ENCODE results near the gene MAP1B. TPM values are rescaled to one million over a fixed set of nuclear protein-coding genes. Genes with fewer than 3 reads are reported as not detected.

MAP1B gene
- polyA plus RNA-seq, 3 donors = 0.02 TPM; not detected in 2

GRCh38 chr5:72210888-72211678 lies 103.8 kb downstream of the MAP1B start:
- no peak overlapping the region for H3K27ac Mint-ChIP-seq
- H3K27me3 Mint-ChIP-seq (ENCODE audit: low read depth in 3 of 3) = peaks cover 0 to 2% (median 2%) of the 10 kb centered on the region in 3 donors
- no peak overlapping the region for H3K4me3 Mint-ChIP-seq
- Histone ChIP-seq H3K4me3 (replicated peaks in 1 of 3; ENCODE audit: low read depth in 2 of 3, low read length in 3 of 3) (no peak overlapping the region), H3K4me2 (replicated peaks; ENCODE audit: extremely low read depth, low read length, poor library complexity, severe bottlenecking) (no peak overlapping the region), H3K9me3 (replicated peaks in 1 of 2; ENCODE audit: control insufficient read depth in 1 of 2, insufficient read depth in 1 of 2, low read length in 2 of 2) (no peaks in the 10 kb centered on the region), H4K20me1 (ENCODE audit: insufficient read depth, low read length) (no peaks in the 10 kb centered on the region), H3K9ac (ENCODE audit: insufficient read depth, low read length, poor library complexity, severe bottlenecking) (no peak overlapping the region), H3K27me3 (ENCODE audit: control insufficient read depth in 2 of 2, insufficient read depth in 2 of 2, low read length in 2 of 2) (no peaks in the 10 kb centered on the region), H3K36me3 (replicated peaks in 1 of 2; ENCODE audit: control insufficient read depth in 1 of 2, insufficient read depth in 2 of 2, low read length in 2 of 2) (no peaks in the 10 kb centered on the region), H3K4me1 (ENCODE audit: control insufficient read depth in 1 of 2, insufficient read depth in 2 of 2, low read length in 2 of 2) (no peaks in the 10 kb centered on the region), H3K27ac (ENCODE audit: low read depth in 1 of 2, low read length in 2 of 2) (no peak overlapping the region), H3K79me2 (ENCODE audit: insufficient read depth, low read length) (no peaks in the 10 kb centered on the region), H2AFZ (ENCODE audit: insufficient read depth, low read depth, low read length, poor library complexity, severe bottlenecking) (no peak overlapping the region)
- intact Hi-C loops (cut with micrococcal nuclease) = no loop called here
- DNase-seq = no peak
- 87% methylated on average over 3 of the region's 6 CpGs for WGBS (ENCODE audit: insufficient coverage)
- TF ChIP-seq CTCF (IDR thresholded peaks at IDR 0.05) = no peak
- H3K36me3 Mint-ChIP-seq = no peaks in the 10 kb centered on the region
- H3K9me3 Mint-ChIP-seq = no peaks in the 10 kb centered on the region
- H3K4me1 Mint-ChIP-seq = no peaks in the 10 kb centered on the region

GRCh38 chr5:72212171-72212570 lies 104.9 kb downstream of the MAP1B start:
- Histone ChIP-seq H3K4me3 (replicated peaks in 1 of 3; ENCODE audit: low read depth in 2 of 3, low read length in 3 of 3) (no peak overlapping the region), H3K4me1 (ENCODE audit: control insufficient read depth in 1 of 2, insufficient read depth in 2 of 2, low read length in 2 of 2) (no peaks in the 10 kb centered on the region), H2AFZ (ENCODE audit: insufficient read depth, low read depth, low read length, poor library complexity, severe bottlenecking) (no peak overlapping the region), H3K4me2 (replicated peaks; ENCODE audit: extremely low read depth, low read length, poor library complexity, severe bottlenecking) (no peak overlapping the region), H3K9me3 (replicated peaks in 1 of 2; ENCODE audit: control insufficient read depth in 1 of 2, insufficient read depth in 1 of 2, low read length in 2 of 2) (no peaks in the 10 kb centered on the region), H3K79me2 (ENCODE audit: insufficient read depth, low read length) (no peaks in the 10 kb centered on the region), H3K27me3 (ENCODE audit: control insufficient read depth in 2 of 2, insufficient read depth in 2 of 2, low read length in 2 of 2) (no peaks in the 10 kb centered on the region), H3K27ac (ENCODE audit: low read depth in 1 of 2, low read length in 2 of 2) (no peak overlapping the region), H4K20me1 (ENCODE audit: insufficient read depth, low read length) (no peaks in the 10 kb centered on the region), H3K36me3 (replicated peaks in 1 of 2; ENCODE audit: control insufficient read depth in 1 of 2, insufficient read depth in 2 of 2, low read length in 2 of 2) (peaks cover 0 to 3% of the 10 kb centered on the region in 2 donors), H3K9ac (ENCODE audit: insufficient read depth, low read length, poor library complexity, severe bottlenecking) (no peak overlapping the region)
- Mint-ChIP-seq H3K27ac (no peak overlapping the region), H3K4me3 (no peak overlapping the region), H3K4me1 (no peaks in the 10 kb centered on the region), H3K36me3 (peaks cover 7% of the 10 kb centered on the region in 2 donors), H3K9me3 (no peaks in the 10 kb centered on the region), H3K27me3 (ENCODE audit: low read depth in 3 of 3) (peaks cover 0 to 2% (median 2%) of the 10 kb centered on the region in 3 donors)
- TF ChIP-seq CTCF (IDR thresholded peaks at IDR 0.05) = no peak
- 88% methylated on average over 2 of the region's 2 CpGs for WGBS (ENCODE audit: insufficient coverage)
- no peak for DNase-seq
- intact Hi-C loops (cut with micrococcal nuclease) = no loop called here
